Measurements from ENCODE around the gene MB. TPM values are rescaled to one million over a fixed set of nuclear protein-coding genes. Genes with fewer than 3 reads are reported as not detected.

Gene MB
- total RNA-seq, 2 donors from 2014 or later: 9.9 to 71.8 TPM

DNA sequence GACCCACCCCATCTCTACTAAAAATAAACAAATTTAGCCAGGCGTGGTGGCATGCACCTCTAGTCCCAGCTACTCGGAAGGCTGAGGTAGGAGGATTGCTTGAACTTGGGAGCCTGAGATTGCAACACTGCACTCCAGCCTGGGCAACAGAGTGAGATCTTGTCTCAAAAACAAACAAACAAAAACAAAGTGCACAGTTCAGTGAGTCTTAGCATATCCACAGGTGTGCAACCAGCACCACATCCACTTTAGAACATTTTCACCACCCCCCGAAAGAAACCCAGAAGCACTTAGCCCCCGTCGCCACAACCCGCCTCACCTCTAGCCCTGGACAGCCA, 27.4 kb downstream of the MB start:
- DNase-seq (ENCODE audit: low spot score): no peak
- intact Hi-C loops (cut with DNase I): no loop called here
- no peaks in the 10 kb centered on the region for H3K36me3 ChIP-seq
- no peak overlapping the region for H3K27ac ChIP-seq
- TF ChIP-seq CTCF (IDR thresholded peaks at IDR 0.05) (no peak), POLR2A (IDR thresholded peaks at IDR 0.05) (no peak), POLR2AphosphoS5 (IDR thresholded peaks at IDR 0.05) (no peak)
- WGBS: 75% methylated on average over 6 of the region's 6 CpGs
- H3K9me3 ChIP-seq: no peaks in the 10 kb centered on the region
- H3K27me3 ChIP-seq (replicated peaks; ENCODE audit: insufficient read depth): no peaks in the 10 kb centered on the region
- no peak overlapping the region for H3K4me3 ChIP-seq
- H3K4me1 ChIP-seq (replicated peaks): peaks cover 7% of the 10 kb centered on the region

DNA sequence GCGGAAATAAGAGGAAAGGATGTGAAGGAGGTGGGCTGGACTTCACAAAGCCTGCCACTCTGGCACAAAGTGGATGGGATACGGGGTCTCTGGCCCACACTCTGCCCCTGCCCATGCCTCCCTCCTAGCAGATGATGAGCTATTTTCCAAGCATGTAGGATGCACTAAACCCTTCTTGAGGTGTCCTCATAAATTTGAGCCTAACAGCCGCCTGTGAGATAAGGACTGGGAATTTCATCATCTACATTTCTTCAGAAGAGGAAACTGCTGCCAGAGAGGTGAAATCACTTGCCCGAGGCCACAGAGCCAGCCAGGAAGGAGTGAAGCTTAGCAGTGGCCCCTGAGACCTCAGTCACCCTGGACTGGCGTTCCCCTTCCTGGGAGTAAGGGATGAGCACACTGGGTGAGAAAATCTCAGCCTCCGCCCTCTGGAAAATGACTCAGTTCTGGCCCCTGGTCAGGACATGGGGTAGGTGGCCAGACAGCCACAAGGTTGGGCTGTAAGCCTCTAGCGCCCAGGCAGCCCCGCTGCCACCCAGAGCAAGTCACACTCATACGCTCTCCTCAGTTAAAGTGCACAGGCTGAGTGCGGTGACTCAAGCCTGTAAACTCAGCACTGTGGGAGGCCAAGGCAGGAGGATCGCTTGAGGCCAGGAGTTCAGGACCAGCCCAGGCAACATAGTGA, 27.9 kb downstream of the MB start:
- TF ChIP-seq POLR2AphosphoS5 (IDR thresholded peaks at IDR 0.05): no peak
- no peak for TF ChIP-seq CTCF (IDR thresholded peaks at IDR 0.05)
- TF ChIP-seq POLR2A (IDR thresholded peaks at IDR 0.05): no peak
- no peak for DNase-seq (ENCODE audit: low spot score)
- Histone ChIP-seq H3K9me3 (no peaks in the 10 kb centered on the region), H3K4me1 (replicated peaks) (peaks cover 7% of the 10 kb centered on the region), H3K36me3 (no peaks in the 10 kb centered on the region), H3K27ac (no peak overlapping the region), H3K4me3 (no peak overlapping the region), H3K27me3 (replicated peaks; ENCODE audit: insufficient read depth) (no peaks in the 10 kb centered on the region)
- 73% methylated on average over 11 of the region's 11 CpGs for WGBS
- intact Hi-C loops (cut with DNase I): no loop called here

- H3K36me3 ChIP-seq: no peaks in the 10 kb centered on the region
- H3K4me1 ChIP-seq (replicated peaks): peaks cover 7% of the 10 kb centered on the region
- DNase-seq (ENCODE audit: low spot score): no peak
- TF ChIP-seq CTCF (IDR thresholded peaks at IDR 0.05) (no peak), POLR2A (IDR thresholded peaks at IDR 0.05) (no peak), POLR2AphosphoS5 (IDR thresholded peaks at IDR 0.05) (no peak)
- H3K27ac ChIP-seq: no peak overlapping the region
- no peaks in the 10 kb centered on the region for H3K9me3 ChIP-seq
- 75% methylated on average over 5 of the region's 5 CpGs for WGBS
- H3K27me3 ChIP-seq (replicated peaks; ENCODE audit: insufficient read depth): no peaks in the 10 kb centered on the region
- H3K4me3 ChIP-seq: no peak overlapping the region
- intact Hi-C loops (cut with DNase I): no loop called here
Measured at GRCh38 chr22:35587896-35588295, 29.2 kb downstream of the MB start.

DNA sequence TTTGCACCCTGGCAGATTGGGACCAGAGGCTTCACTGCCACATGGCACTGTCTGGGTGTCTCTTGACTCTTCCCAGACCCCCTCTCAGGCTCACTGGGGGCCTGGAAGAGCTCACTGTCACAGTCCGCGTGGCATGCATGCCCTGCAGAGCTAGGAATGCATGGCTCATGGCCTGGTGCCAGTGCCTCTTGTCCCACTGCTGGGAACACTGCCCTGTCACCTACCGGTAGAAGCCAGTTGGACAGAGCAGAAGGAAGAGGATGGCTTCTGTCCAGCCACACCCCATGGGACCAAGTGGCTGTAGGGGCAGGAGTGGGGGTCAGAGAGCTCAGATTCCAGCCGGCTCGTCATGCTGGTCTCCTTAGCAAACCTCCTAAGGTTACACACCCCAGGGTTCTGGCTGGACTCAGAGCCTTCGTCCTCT, 29.7 kb downstream of the MB start:
- Histone ChIP-seq H3K4me3 (no peak overlapping the region), H3K27ac (no peak overlapping the region), H3K27me3 (replicated peaks; ENCODE audit: insufficient read depth) (no peaks in the 10 kb centered on the region), H3K36me3 (no peaks in the 10 kb centered on the region), H3K9me3 (no peaks in the 10 kb centered on the region), H3K4me1 (replicated peaks) (peaks cover 7% of the 10 kb centered on the region)
- 48% methylated on average over 6 of the region's 6 CpGs for WGBS
- DNase-seq (ENCODE audit: low spot score): peak; percentile 74
- TF ChIP-seq CTCF (IDR thresholded peaks at IDR 0.05) (peak in 1 of 4 experiments; percentile 39), POLR2A (IDR thresholded peaks at IDR 0.05) (no peak), POLR2AphosphoS5 (IDR thresholded peaks at IDR 0.05) (peak; percentile 36)
- intact Hi-C loops (cut with DNase I): no loop called here

- intact Hi-C loops (cut with DNase I): no loop called here
- H3K27ac ChIP-seq: no peak overlapping the region
Measured at GRCh38 chr22:35586771-35587170, 30.4 kb downstream of the MB start.

More at GRCh38 chr22:35586771-35587170, 30.4 kb downstream of the MB start:
- H3K36me3 ChIP-seq: no peaks in the 10 kb centered on the region
- H3K27me3 ChIP-seq (replicated peaks; ENCODE audit: insufficient read depth): no peaks in the 10 kb centered on the region
- H3K4me1 ChIP-seq (replicated peaks): peaks cover 7% of the 10 kb centered on the region
- H3K9me3 ChIP-seq: no peaks in the 10 kb centered on the region
- no peak overlapping the region for H3K4me3 ChIP-seq
- TF ChIP-seq POLR2AphosphoS5 (IDR thresholded peaks at IDR 0.05) (no peak), POLR2A (IDR thresholded peaks at IDR 0.05) (no peak), CTCF (IDR thresholded peaks at IDR 0.05) (no peak)
- no peak for DNase-seq (ENCODE audit: low spot score)

Measured in prostate gland (tissue), 2 donors.